Measurements from ENCODE around the gene FBXO31.

Gene FBXO31

GRCh38 chr16:87286839-87287626, 96.5 kb downstream of the FBXO31 start:
- no peak overlapping the region for H3K4me3 ChIP-seq (ENCODE audit: low read depth, low read length)
- TF ChIP-seq CTCF (IDR thresholded peaks at IDR 0.05; ENCODE audit: low read depth, low read length, missing control alignments) = no peak
- DNase-seq (ENCODE audit: low read depth) = no peak

GRCh38 chr16:87284183-87284582, 99.4 kb downstream of the FBXO31 start:
- no peak for TF ChIP-seq CTCF (IDR thresholded peaks at IDR 0.05; ENCODE audit: low read depth, low read length, missing control alignments)
- no peak overlapping the region for H3K4me3 ChIP-seq (ENCODE audit: low read depth, low read length)
- DNase-seq (ENCODE audit: low read depth) = no peak

GRCh38 chr16:87279094-87279658, 104.4 kb downstream of the FBXO31 start:
- TF ChIP-seq CTCF (IDR thresholded peaks at IDR 0.05; ENCODE audit: low read depth, low read length, missing control alignments) = no peak
- DNase-seq (ENCODE audit: low read depth) = no peak
- no peak overlapping the region for H3K4me3 ChIP-seq (ENCODE audit: low read depth, low read length)

GRCh38 chr16:87278191-87279093, 105.1 kb downstream of the FBXO31 start:
- TF ChIP-seq CTCF (IDR thresholded peaks at IDR 0.05; ENCODE audit: low read depth, low read length, missing control alignments) = peak; percentile 74
- DNase-seq (ENCODE audit: low read depth) = no peak
- no peak overlapping the region for H3K4me3 ChIP-seq (ENCODE audit: low read depth, low read length)

Data from GM12864 (cell line).